Midbrain (tissue), 1 donor: ENCODE results near the gene NLGN1.

Experiments used
- DNase-seq: peaks from one replicate; lab custom pipeline; 2025; lab: John Stamatoyannopoulos, UW

Gene NLGN1

DNA sequence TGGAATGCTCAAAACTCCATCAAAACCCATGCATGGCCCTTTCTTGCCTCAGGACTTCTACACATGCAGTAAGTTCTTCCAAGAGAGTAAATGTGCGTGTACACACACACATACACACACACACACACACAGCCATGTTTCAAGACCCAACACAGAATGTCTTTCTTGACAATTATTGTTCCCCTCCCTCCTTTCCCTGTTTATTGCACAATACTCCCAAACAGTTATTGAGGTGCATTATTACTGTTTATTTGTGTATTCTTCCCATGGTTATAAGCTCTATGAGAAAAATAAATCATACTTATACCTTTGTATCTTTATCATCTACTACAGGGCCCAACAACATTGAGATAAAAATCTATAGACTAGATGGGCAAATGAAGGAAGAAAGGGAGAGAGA is 937.8 kb downstream of the NLGN1 start:
- no peak for DNase-seq

DNA sequence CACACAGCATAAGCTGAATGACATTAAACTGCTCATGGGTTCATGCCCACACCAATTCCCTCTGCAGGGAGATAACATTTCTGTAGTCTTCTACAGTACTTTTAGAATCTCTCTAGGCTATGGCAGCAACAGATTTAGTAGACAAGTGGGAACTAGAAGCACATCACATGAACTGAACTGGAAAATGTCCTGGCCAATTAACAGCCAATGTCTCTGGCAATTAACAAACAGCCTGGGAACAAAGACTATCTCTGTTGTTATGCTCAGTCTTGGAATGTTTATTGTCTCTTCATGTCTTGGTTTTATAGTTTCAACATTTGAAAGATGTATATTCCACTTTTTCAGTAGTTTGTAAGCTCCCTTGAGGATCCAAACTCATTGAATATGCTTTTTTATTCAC is 938.4 kb downstream of the NLGN1 start:
- no peak for DNase-seq
